Measurements from ENCODE around the gene COL18A1.

The COL18A1 gene

GRCh38 chr21:45454926-45455673 is 50.1 kb downstream of the COL18A1 start:
- H3K9ac ChIP-seq (ENCODE audit: low read length in 2 of 2) = no peak overlapping the region
- H3K4me1 ChIP-seq (ENCODE audit: control insufficient read depth, insufficient read depth, low read length) = peaks cover 25% of the 10 kb centered on the region
- H3K4me3 ChIP-seq (ENCODE audit: low read length in 2 of 2) = peak overlapping the region; percentile 17 to 66

GRCh38 chr21:45455674-45456583 is 51.0 kb downstream of the COL18A1 start:
- peak overlapping the region; percentile 17 to 66 for H3K4me3 ChIP-seq (ENCODE audit: low read length in 2 of 2)
- no peak overlapping the region for H3K27ac ChIP-seq (ENCODE audit: low read length)
- H3K4me1 ChIP-seq (ENCODE audit: control insufficient read depth, insufficient read depth, low read length) = peaks cover 25% of the 10 kb centered on the region
- no peak overlapping the region for H3K9ac ChIP-seq (ENCODE audit: low read length in 2 of 2)
- H3K9me3 ChIP-seq (ENCODE audit: control insufficient read depth in 2 of 2, low read length in 2 of 2) = no peaks in the 10 kb centered on the region
- no peaks in the 10 kb centered on the region for H3K27me3 ChIP-seq (ENCODE audit: control insufficient read depth in 1 of 2, insufficient read depth in 2 of 2, low read length in 2 of 2)
- no peaks in the 10 kb centered on the region for H3K36me3 ChIP-seq (ENCODE audit: control insufficient read depth in 2 of 2, insufficient read depth in 2 of 2, low read length in 2 of 2)

More at GRCh38 chr21:45454926-45455673, 50.1 kb downstream of the COL18A1 start:
- Histone ChIP-seq H3K36me3 (ENCODE audit: control insufficient read depth in 2 of 2, insufficient read depth in 2 of 2, low read length in 2 of 2) (no peaks in the 10 kb centered on the region), H3K27ac (ENCODE audit: low read length) (no peak overlapping the region), H3K9me3 (ENCODE audit: control insufficient read depth in 2 of 2, low read length in 2 of 2) (no peaks in the 10 kb centered on the region), H3K27me3 (ENCODE audit: control insufficient read depth in 1 of 2, insufficient read depth in 2 of 2, low read length in 2 of 2) (no peaks in the 10 kb centered on the region)

GRCh38 chr21:45456584-45457160 is 51.7 kb downstream of the COL18A1 start:
- H3K36me3 ChIP-seq (ENCODE audit: control insufficient read depth in 2 of 2, insufficient read depth in 2 of 2, low read length in 2 of 2) = no peaks in the 10 kb centered on the region
- H3K27ac ChIP-seq (ENCODE audit: low read length) = no peak overlapping the region
- no peak overlapping the region for H3K9ac ChIP-seq (ENCODE audit: low read length in 2 of 2)
- peak overlapping the region in 1 of 2 donors; percentile 29 for H3K4me3 ChIP-seq (ENCODE audit: low read length in 2 of 2)
- peaks cover 0 to 6% of the 10 kb centered on the region in 2 donors for H3K9me3 ChIP-seq (ENCODE audit: control insufficient read depth in 2 of 2, low read length in 2 of 2)
- H3K27me3 ChIP-seq (ENCODE audit: control insufficient read depth in 1 of 2, insufficient read depth in 2 of 2, low read length in 2 of 2) = no peaks in the 10 kb centered on the region
- H3K4me1 ChIP-seq (ENCODE audit: control insufficient read depth, insufficient read depth, low read length) = peaks cover 25% of the 10 kb centered on the region

GRCh38 chr21:45457161-45457831 is 52.3 kb downstream of the COL18A1 start:
- Histone ChIP-seq H3K27me3 (ENCODE audit: control insufficient read depth in 1 of 2, insufficient read depth in 2 of 2, low read length in 2 of 2) (no peaks in the 10 kb centered on the region), H3K4me1 (ENCODE audit: control insufficient read depth, insufficient read depth, low read length) (peaks cover 25% of the 10 kb centered on the region), H3K36me3 (ENCODE audit: control insufficient read depth in 2 of 2, insufficient read depth in 2 of 2, low read length in 2 of 2) (no peaks in the 10 kb centered on the region), H3K9ac (ENCODE audit: low read length in 2 of 2) (no peak overlapping the region), H3K9me3 (ENCODE audit: control insufficient read depth in 2 of 2, low read length in 2 of 2) (peaks cover 0 to 6% of the 10 kb centered on the region in 2 donors), H3K4me3 (ENCODE audit: low read length in 2 of 2) (no peak overlapping the region), H3K27ac (ENCODE audit: low read length) (no peak overlapping the region)

GRCh38 chr21:45457832-45458172 is 52.8 kb downstream of the COL18A1 start:
- no peak overlapping the region for H3K27ac ChIP-seq (ENCODE audit: low read length)
- H3K9me3 ChIP-seq (ENCODE audit: control insufficient read depth in 2 of 2, low read length in 2 of 2) = peaks cover 0 to 6% of the 10 kb centered on the region in 2 donors
- no peak overlapping the region for H3K4me3 ChIP-seq (ENCODE audit: low read length in 2 of 2)
- peaks cover 25% of the 10 kb centered on the region for H3K4me1 ChIP-seq (ENCODE audit: control insufficient read depth, insufficient read depth, low read length)
- no peak overlapping the region for H3K9ac ChIP-seq (ENCODE audit: low read length in 2 of 2)
- H3K27me3 ChIP-seq (ENCODE audit: control insufficient read depth in 1 of 2, insufficient read depth in 2 of 2, low read length in 2 of 2) = no peaks in the 10 kb centered on the region
- no peaks in the 10 kb centered on the region for H3K36me3 ChIP-seq (ENCODE audit: control insufficient read depth in 2 of 2, insufficient read depth in 2 of 2, low read length in 2 of 2)

GRCh38 chr21:45458281-45459170 is 53.6 kb downstream of the COL18A1 start:
- no peaks in the 10 kb centered on the region for H3K36me3 ChIP-seq (ENCODE audit: control insufficient read depth in 2 of 2, insufficient read depth in 2 of 2, low read length in 2 of 2)
- no peak overlapping the region for H3K4me3 ChIP-seq (ENCODE audit: low read length in 2 of 2)
- H3K27ac ChIP-seq (ENCODE audit: low read length) = no peak overlapping the region
- peaks cover 23% of the 10 kb centered on the region for H3K4me1 ChIP-seq (ENCODE audit: control insufficient read depth, insufficient read depth, low read length)
- H3K27me3 ChIP-seq (ENCODE audit: control insufficient read depth in 1 of 2, insufficient read depth in 2 of 2, low read length in 2 of 2) = no peaks in the 10 kb centered on the region
- peaks cover 0 to 10% of the 10 kb centered on the region in 2 donors for H3K9me3 ChIP-seq (ENCODE audit: control insufficient read depth in 2 of 2, low read length in 2 of 2)
- no peak overlapping the region for H3K9ac ChIP-seq (ENCODE audit: low read length in 2 of 2)

GRCh38 chr21:45459171-45460010 is 54.4 kb downstream of the COL18A1 start:
- peaks cover 0 to 2% of the 10 kb centered on the region in 2 donors for H3K27me3 ChIP-seq (ENCODE audit: control insufficient read depth in 1 of 2, insufficient read depth in 2 of 2, low read length in 2 of 2)
- H3K4me1 ChIP-seq (ENCODE audit: control insufficient read depth, insufficient read depth, low read length) = peaks cover 19% of the 10 kb centered on the region
- no peak overlapping the region for H3K4me3 ChIP-seq (ENCODE audit: low read length in 2 of 2)

GRCh38 chr21:45460011-45460565 is 55.1 kb downstream of the COL18A1 start:
- no peaks in the 10 kb centered on the region for H3K36me3 ChIP-seq (ENCODE audit: control insufficient read depth in 2 of 2, insufficient read depth in 2 of 2, low read length in 2 of 2)

More at GRCh38 chr21:45459171-45460010, 54.4 kb downstream of the COL18A1 start:
- no peak overlapping the region for H3K27ac ChIP-seq (ENCODE audit: low read length)
- H3K36me3 ChIP-seq (ENCODE audit: control insufficient read depth in 2 of 2, insufficient read depth in 2 of 2, low read length in 2 of 2) = no peaks in the 10 kb centered on the region
- peaks cover 0 to 10% of the 10 kb centered on the region in 2 donors for H3K9me3 ChIP-seq (ENCODE audit: control insufficient read depth in 2 of 2, low read length in 2 of 2)
- no peak overlapping the region for H3K9ac ChIP-seq (ENCODE audit: low read length in 2 of 2)

More at GRCh38 chr21:45460011-45460565, 55.1 kb downstream of the COL18A1 start:
- H3K27me3 ChIP-seq (ENCODE audit: control insufficient read depth in 1 of 2, insufficient read depth in 2 of 2, low read length in 2 of 2) = peaks cover 4 to 8% of the 10 kb centered on the region in 2 donors
- H3K4me3 ChIP-seq (ENCODE audit: low read length in 2 of 2) = no peak overlapping the region
- peaks cover 0 to 10% of the 10 kb centered on the region in 2 donors for H3K9me3 ChIP-seq (ENCODE audit: control insufficient read depth in 2 of 2, low read length in 2 of 2)
- H3K9ac ChIP-seq (ENCODE audit: low read length in 2 of 2) = no peak overlapping the region
- no peak overlapping the region for H3K27ac ChIP-seq (ENCODE audit: low read length)
- H3K4me1 ChIP-seq (ENCODE audit: control insufficient read depth, insufficient read depth, low read length) = peaks cover 14% of the 10 kb centered on the region

Measured in stomach smooth muscle (tissue), 2 donors.